ENCODE results near the gene PEX11A. TPM values are rescaled to one million over a fixed set of nuclear protein-coding genes. Genes with fewer than 3 reads are reported as not detected.
"Not testable (repeated sequence)": the region's sequence is repeated elsewhere in the genome, so short reads cannot be mapped to it uniquely, and the experiment has no call there.

PEX11A gene, protein sequence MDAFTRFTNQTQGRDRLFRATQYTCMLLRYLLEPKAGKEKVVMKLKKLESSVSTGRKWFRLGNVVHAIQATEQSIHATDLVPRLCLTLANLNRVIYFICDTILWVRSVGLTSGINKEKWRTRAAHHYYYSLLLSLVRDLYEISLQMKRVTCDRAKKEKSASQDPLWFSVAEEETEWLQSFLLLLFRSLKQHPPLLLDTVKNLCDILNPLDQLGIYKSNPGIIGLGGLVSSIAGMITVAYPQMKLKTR
- 5.1 TPM for total RNA-seq (ENCODE audit: insufficient read depth, low replicate concordance)

DNA sequence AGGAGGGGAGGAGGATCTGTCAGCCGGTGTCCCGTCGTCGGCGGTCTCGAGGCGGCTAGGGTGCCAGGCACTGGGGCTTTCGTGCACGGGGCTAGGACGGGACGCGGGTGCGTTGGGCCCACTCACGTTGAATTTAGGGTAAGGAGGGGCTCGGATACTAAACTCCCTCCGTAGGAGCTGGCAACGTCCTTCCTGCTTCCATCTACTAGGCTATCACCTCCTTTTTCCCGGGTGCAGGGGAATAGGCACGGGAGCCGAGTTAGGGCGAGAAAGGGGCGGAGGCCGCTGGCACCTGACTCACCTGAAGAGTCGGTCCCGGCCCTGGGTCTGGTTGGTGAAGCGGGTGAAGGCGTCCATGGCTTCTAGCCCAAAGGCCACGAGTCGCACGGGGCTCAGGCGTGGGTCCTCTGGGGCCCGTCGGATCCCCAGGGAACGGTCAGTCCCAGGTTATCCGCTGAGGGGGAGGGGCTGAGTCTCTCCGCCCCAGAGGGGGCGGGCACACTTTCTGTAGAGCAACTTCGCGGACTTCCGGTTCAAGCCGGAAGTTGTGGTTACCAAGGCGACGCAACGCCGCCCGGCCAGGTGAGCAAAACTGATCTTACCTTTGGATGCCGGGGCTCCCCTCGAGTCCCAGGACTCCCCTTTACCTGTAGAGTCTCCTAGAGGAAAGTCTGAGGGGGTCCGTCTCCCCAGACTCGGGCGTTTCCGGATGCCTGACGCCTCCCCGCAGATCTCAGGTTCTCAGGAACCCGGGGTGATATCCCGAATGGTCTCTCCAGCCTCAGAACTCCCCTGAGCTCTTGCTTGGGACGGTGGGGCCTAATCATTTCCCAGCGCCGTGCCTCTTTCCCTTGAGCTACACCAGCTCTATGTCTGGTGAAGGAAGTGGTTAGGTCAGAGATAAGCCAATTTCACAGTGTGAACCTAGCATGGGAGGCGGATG is at the start of gene PEX11A, which contains the start of gene WDR93:
TSS of gene PEX11A (minus strand) at position 479 of the 943 bp plus-strand sequence. CDS start at position 357, 122 bp downstream.
TSS of gene WDR93 (plus strand) at position 536 of the 943 bp plus-strand sequence. CDS start 10,936 bp downstream, outside the sequence.
- peak; percentile 84 for DNase-seq (ENCODE audit: low spot score)

DNA sequence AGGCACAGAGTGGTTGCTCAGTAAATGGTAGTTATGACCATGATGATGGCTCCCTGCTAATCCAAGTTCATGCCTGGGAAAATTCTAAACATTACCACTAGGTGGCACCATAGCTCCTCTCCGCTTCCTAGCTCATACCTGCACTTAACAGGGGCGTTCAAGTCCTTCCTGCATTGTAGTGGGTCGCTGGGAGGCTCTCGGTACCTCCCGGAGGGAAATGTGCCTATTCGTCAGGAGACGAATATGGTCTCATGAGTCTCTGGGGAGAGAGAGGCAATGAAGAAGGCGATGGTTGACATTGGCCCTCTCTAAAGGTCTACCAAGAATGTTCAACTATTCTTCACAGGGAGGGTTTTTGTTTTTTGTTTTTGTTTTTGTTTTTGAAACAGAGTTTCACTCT is 49.6 kb upstream of the PEX11A start:
- peak; percentile 81 for DNase-seq (ENCODE audit: low spot score)

- DNase-seq (ENCODE audit: low spot score) = no peak
These were observed 45.2 kb upstream of the PEX11A start for GRCh38 chr15:89735773-89736172.

- DNase-seq (ENCODE audit: low spot score) = no peak
These were observed 42.1 kb upstream of the PEX11A start for GRCh38 chr15:89732451-89733172.

DNA sequence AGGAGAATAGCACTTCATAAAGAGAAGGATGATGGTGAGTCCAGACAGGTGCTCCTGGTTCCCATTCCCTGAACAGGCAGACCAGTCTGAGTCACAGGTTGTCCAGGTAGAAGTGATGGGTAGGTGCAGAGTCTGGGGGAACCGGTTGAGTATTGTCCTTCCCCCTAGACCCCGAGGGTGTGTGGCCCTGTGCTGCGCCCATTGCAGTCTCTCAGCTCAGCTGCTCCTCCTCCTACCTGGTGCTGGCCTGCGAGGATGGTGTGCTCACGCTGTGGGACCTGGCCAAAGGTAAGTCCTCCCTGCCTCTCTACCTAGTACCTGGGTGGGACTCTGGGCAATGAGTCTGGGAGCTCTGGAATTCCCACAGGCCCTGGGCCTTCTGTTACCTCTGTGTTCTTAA is 40.7 kb upstream of the PEX11A start:
- DNase-seq (ENCODE audit: low spot score) = no peak

GRCh38 chr15:89728254-89728653 is 37.7 kb upstream of the PEX11A start:
- no peak for DNase-seq (ENCODE audit: low spot score)

DNA sequence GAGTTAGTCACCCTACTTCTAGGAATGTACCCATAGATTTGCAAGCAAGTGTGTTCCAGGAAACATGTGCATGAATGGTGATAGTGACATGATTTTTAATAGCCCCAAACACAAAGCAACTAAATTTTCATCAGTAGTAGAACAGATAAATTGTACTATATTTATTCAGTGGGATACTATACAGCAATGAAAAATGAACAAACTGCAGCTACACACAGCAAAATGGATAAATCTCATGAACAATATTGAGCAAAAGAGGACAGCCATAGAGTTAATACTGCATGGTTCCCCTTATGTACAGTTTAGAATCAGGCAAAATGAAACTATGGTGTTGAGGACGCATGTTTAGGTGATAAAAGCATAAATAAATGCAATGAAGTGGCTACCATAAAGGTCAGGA is 34.5 kb upstream of the PEX11A start:
- no peak for DNase-seq (ENCODE audit: low spot score)

DNA sequence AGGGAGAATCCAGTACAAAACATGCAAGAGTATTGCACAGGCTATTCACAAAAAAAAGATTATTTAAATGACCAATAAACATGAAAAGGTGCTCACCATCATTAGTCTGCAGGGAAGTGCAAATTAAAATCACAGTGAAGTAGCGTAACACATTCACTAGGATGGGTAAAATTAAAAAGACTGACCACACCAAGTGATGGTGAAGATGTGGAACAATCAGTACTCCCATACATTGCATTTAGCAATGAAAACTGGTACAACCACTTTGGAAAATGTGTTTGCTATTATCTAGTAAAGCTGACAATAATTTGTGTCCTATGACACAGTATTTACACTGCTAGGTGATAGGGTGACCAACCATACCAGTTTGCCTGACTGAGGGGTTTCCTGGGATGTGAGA is 34.1 kb upstream of the PEX11A start:
- no peak for DNase-seq (ENCODE audit: low spot score)

GRCh38 chr15:89723031-89723430 is 32.5 kb upstream of the PEX11A start:
- no peak for DNase-seq (ENCODE audit: low spot score)

DNA sequence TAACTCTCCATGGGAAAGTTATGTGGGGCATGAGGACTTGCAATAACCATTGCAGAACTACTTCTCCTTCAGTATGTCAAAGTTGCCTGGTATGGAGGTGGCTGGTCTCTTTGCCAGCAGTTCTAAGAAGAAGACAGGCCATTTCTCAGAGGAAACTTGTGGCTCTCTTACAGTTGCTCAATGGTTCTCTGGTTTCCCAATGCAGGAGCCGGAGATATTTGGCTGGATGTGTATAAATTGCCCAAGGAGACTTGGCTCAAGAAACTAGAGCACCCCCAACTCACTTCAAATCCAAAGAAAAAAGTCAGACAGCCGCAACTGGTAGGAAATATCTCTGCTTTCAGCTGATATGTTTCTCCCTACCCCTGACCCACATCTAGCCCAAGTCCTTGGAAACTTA is 24.2 kb upstream of the PEX11A start:
- no peak for DNase-seq (ENCODE audit: low spot score)

- no peak for DNase-seq (ENCODE audit: low spot score)
These were observed 17.0 kb upstream of the PEX11A start for GRCh38 chr15:89707577-89707976.

DNA sequence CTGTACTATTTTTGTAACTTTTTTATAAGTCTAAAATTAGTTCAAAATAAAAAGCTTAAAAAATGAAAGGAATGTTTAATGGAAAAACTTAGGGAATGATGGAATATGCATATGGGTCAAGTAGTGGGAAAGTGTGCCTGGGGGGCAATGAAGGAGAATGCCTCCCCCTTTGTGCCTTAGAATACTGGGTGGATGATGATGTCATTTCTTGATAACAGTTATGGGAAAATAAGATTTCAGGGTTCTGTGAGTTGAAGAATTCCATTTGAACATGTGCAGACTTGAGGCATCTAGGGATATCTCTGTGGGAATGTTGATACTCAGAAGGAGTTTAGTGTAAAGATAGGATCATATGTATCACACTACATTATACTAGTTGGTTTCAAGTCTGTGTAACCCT is 13.9 kb upstream of the PEX11A start:
- DNase-seq (ENCODE audit: low spot score) = no peak

- DNase-seq (ENCODE audit: low spot score) = no peak
These were observed 4.6 kb upstream of the PEX11A start for GRCh38 chr15:89695198-89695597.

DNA sequence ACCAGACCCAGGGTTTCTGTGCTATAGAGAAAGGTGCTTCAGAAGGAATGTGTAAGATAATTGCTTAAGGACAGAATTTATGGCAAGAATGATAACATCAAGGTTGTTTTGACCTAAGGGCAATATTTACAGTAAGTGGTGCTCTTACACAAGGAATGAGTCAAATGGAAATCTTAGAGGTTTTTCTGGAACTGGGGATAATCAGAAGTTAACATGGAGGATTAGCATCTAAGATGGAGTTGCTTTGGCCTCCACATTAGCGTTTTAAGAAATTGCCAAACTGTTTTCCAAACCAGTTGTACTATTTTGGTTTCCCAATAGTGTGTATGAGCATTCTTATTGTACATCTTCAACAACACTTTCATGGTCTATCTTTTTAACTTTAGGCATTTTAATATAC is 3.1 kb upstream of the PEX11A start:
- DNase-seq (ENCODE audit: low spot score) = no peak

- DNase-seq (ENCODE audit: low spot score) = no peak
These were observed 2.5 kb upstream of the PEX11A start for GRCh38 chr15:89693091-89693490.

DNA sequence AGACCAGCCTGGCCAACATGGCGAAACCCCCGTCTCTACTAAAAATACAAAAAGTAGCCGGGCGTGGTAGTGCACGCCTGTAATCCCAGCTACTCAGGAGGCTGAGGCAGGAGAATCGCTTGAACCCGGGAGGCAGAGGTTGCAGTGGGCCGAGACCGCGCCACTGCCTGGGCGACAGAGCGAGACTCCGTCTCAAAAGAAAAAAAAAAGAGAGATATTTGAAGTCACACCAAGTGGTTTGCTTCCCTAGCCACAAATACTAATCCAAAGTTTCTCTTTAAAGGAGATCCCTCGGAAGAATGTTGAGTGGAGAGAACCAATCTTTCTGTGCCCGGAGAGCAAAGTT is 651 bp downstream of the PEX11A start:
- DNase-seq (ENCODE audit: low spot score) = not testable (repeated sequence)

DNA sequence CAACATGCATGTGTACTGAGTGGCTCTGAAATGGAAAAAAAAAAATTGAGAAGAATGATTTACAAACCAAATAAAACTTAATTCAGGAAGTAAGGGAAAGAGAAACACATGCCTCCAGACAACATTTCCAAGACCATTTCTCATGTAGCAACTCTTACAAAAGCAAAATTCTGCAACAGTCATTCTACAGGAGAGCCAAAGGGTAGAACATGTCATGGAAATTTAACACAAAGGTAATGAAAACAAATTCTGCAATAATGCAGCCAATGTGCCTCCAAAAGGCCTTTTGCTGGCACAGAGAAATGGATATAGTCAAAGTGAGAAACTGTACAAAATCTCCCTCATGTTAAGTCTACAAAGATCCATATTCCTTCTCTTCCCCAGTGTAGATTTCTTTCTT is 4.0 kb downstream of the PEX11A start:
- DNase-seq (ENCODE audit: low spot score) = no peak

DNA sequence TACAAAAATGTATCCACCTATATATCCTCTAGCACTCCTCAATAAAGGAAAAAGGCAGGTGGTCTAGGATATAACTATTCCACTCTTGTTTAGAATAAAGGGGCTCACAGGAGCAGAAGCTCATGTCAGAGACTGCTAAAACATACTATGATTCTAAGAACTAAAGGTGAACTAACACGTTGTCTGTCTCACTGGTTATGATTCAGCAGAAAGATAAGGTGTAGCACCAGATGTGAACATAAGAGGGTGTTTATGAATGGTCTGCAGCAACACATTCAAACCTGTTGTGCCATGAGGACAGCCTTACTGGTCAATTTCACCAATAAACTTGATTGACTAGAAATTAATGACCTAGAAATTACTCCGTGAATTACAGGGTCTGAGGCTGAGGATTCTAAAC is 4.6 kb downstream of the PEX11A start:
- DNase-seq (ENCODE audit: low spot score) = no peak

DNA sequence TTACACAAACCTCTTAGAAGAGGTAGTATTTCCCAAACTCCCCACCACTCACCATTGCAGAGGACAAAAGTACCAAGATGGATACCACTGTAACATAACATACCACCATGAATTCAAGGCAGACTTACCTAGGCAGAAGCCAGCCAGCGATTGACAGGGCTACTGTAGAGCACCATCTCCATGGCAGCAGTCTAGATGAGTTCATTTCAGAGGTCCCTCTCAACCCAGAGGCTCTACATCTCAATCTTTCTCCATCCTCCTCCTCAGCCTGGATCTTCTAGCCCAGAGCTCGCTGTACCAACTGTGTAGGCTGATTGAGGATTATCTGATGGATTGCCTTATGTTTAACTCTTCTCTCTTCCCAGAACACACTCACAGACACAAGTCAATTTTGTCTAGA is 9.4 kb downstream of the PEX11A start:
- no peak for DNase-seq (ENCODE audit: low spot score)

- no peak for DNase-seq (ENCODE audit: low spot score)
These were observed 10.2 kb downstream of the PEX11A start for GRCh38 chr15:89680282-89680873.

DNA sequence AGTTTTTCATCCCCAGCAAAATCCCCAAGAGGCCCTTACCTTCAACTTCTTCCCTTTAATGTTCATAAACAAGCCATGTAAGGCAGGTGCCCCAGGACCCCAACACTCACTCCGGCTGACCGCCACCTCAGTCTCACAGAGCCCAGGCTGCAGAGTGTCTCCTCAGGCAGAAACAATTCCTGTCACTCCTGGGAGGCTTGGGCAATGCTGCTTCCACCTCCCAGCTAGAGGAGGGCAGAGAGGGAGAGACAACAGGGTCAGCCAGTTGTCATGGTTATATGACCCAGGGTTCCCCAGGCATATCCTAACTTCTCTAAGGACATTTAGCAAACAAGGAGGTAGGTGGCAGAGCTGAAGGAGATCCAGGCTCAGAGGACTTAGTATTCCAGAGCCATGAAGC is 11.3 kb downstream of the PEX11A start, which contains the start of gene PLIN1:
TSS of gene PLIN1 (minus strand) at position 156 of the 400 bp plus-strand sequence. CDS start 1,878 bp downstream, outside the sequence.
- no peak for DNase-seq (ENCODE audit: low spot score)

GRCh38 chr15:89677381-89677780 is 13.2 kb downstream of the PEX11A start:
- no peak for DNase-seq (ENCODE audit: low spot score)

Data from umbilical cord (tissue), 2 donors.